Ovary (tissue), 9 donors: Measurements from ENCODE around the gene RCN1. TPM values are rescaled to one million over a fixed set of nuclear protein-coding genes. Genes with fewer than 3 reads are reported as not detected.

Experiments used
- DNase-seq, 5 donors: peaks; one replicate each; pipeline ENCODE4 v3.0.0-alpha.2; 2019 to 2020
- H3K27ac ChIP-seq, 2 donors: fragments of 200-600 bp; one replicate each; pipeline versions ENCODE4 v1.5.1 to v1.8.0; 2019 to 2022
- H3K27me3 ChIP-seq: fragments of 200-600 bp; one replicate; pipeline ENCODE4 v1.8.0; 2022
- H3K36me3 ChIP-seq: fragments of 200-600 bp; sonication (generic); one replicate; pipeline ENCODE4 v1.5.1; 2019
- H3K4me1 ChIP-seq: one replicate; pipeline ENCODE4 v1.8.1; 2013; ENCODE audit warnings: mild to moderate bottlenecking, moderate library complexity; ENCODE audit not compliant: insufficient read depth
- H3K4me3 ChIP-seq: fragments of 200-600 bp; sonication (generic); one replicate; pipeline ENCODE4 v1.5.1; 2017
- H3K9me3 ChIP-seq, 2 donors: fragments of 200-600 bp in 1 of 2; sonication (generic) in 1 of 2; one replicate each; pipeline versions ENCODE4 v1.5.1 to v1.8.1; 2013 to 2019; ENCODE audit warnings: mild to moderate bottlenecking in 1 of 2, moderate library complexity in 1 of 2
- CTCF ChIP-seq, 3 donors: fragments of 450-650 bp in 2 of 3; fragments of 200-600 bp in 1 of 3; IDR thresholded peaks; one replicate each; pipeline versions ENCODE4 v1.5.1 to v1.8.0; 2016 to 2022; ENCODE audit warnings: antibody characterized with exemption in 3 of 3, mild to moderate bottlenecking in 1 of 3
- EP300 ChIP-seq: sonication (generic); formaldehyde crosslinking; IDR thresholded peaks from one replicate; pipeline ENCODE4 v1.6.1; 2017; ENCODE audit warnings: antibody characterized with exemption
- POLR2A ChIP-seq: fragments of 450-650 bp; IDR thresholded peaks from one replicate; pipeline ENCODE4 v1.6.1; 2017; ENCODE audit warnings: antibody characterized with exemption, mild to moderate bottlenecking, moderate library complexity
- WGBS, 3 donors: extraction: QIAGEN DNeasy Blood & Tissue Kit in 1 of 3; methylation state at CpG; one replicate each; pipeline versions ENCODE4 v1.1.5 to v1.1.7; 2013 to 2017; 5-methylcytosine and 5-hydroxymethylcytosine counted together
- intact Hi-C, 4 donors: fragments of 100-400 bp; cut with DNase I; formaldehyde crosslinking; loops; one replicate each; pipeline versions ENCODE4 v1.11.0 to v1.15.1; 2022 to 2023
- polyA plus RNA-seq, 2 donors: library from polyadenylated mRNA; stranded (reverse); fragments of 200-250 nt in 1 of 2; fragments of 350-450 nt in 1 of 2; fragmentation: Illumina TruSeq in 1 of 2; extraction: RNeasy Lipid Tissue Mini Kit (QIAGEN cat#74804) in 1 of 2; gene quantifications; one replicate each; pipeline ENCODE4 v1.2.3, GENCODE V29; 2013 to 2014
- small RNA-seq: library from RNA; depleted of rRNA; stranded (forward); fragments of <200 nt; gene quantifications from one replicate; pipeline ENCODE3, GENCODE V24; 2016
- total RNA-seq, 7 donors: library from RNA; depleted of rRNA in 2 of 7; stranded (reverse); fragments of >200 nt in 2 of 7; fragmentation: NEBNext Ultra II Directional in 3 of 7; extraction: Animal tissue kit (Norgen Biotek cat#: 25700) in 3 of 7; gene quantifications; one replicate each; pipeline versions ENCODE4 v1.1.0 to v1.2.4, GENCODE V29; 2016 to 2023
- donor health status: DM: no; HTN: no; CAD: no; lungs with moderate emphysema.
- donor health status: DM: no; HTN: no; CAD: no.
- donor health status: Bipolar disorder and iron deficiency.
- donor health status: DM: yes; HTN: yes; CAD: no.
- donor health status: DM: no; HTN: no; CAD: no.
- donor health status: DM: yes; HTN: yes; CAD: no.

RCN1 gene
- total and polyA plus RNA-seq, 9 donors = 49.7 to 221 (median 89.6) TPM

DNA sequence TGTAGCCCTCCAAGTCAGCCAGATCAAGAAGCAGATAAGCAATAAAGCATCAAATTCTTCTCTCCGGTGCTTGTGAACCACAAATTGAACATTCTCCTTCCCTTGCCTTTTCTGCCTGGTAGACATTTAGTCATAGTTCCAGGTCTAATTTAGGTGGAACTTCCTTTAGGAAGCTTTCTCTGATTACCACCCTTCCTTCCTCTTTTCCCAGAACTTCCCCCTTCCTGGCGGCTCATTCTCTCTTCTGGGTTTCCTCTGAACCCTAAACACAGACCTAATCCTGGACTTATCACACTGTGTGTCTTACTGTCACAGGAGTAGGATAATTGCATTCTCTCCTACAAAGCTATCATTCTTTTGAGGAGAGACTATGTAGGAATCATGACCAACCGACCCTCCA lies 61.9 kb downstream of the RCN1 start:
- no peaks in the 10 kb centered on the region for H3K36me3 ChIP-seq
- no peaks in the 10 kb centered on the region for H3K4me1 ChIP-seq
- DNase-seq = no peak
- H3K27ac ChIP-seq = no peak overlapping the region
- TF ChIP-seq CTCF (IDR thresholded peaks at IDR 0.05) (no peak), EP300 (no peak), POLR2A (no peak)
- intact Hi-C loops = no loop called here
- no peaks in the 10 kb centered on the region for H3K27me3 ChIP-seq
- H3K4me3 ChIP-seq = no peak overlapping the region
- H3K9me3 ChIP-seq = no peaks in the 10 kb centered on the region
- WGBS, 3 donors = 49 to 55% (median 50%) methylated on average over 3 of the region's 3 CpGs

DNA sequence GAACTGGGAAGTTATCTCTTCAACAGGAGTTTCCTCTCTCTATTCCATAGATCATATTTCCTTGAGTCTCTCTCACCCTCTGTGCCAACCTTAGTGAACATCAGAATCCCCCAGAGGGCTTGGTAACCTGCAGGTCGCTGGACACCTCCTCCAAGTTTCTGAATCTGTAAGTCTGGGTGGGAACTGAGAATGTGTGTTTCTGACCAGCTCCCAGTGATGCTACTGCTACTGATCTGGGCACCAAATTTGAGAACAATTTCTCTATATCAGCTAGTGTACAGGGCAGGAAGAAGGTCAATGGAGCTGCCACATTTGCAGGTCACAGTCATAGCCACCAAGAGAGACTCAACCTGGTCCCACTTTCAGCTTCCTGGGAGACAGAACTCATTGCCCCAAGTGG lies 62.9 kb downstream of the RCN1 start:
- DNase-seq = no peak
- H3K4me3 ChIP-seq = no peak overlapping the region
- 56 to 69% (median 67%) methylated on average over 1 of the region's 1 CpG for WGBS, 3 donors

GRCh38 chr11:32154275-32154674 lies 63.4 kb downstream of the RCN1 start:
- TF ChIP-seq POLR2A (no peak), EP300 (no peak), CTCF (IDR thresholded peaks at IDR 0.05) (no peak)
- DNase-seq = no peak
- 87 to 92% (median 88%) methylated on average over 2 of the region's 2 CpGs for WGBS, 3 donors
- no peaks in the 10 kb centered on the region for H3K27me3 ChIP-seq
- H3K4me1 ChIP-seq = no peaks in the 10 kb centered on the region
- intact Hi-C loops = no loop called here
- H3K4me3 ChIP-seq = no peak overlapping the region
- H3K27ac ChIP-seq = no peak overlapping the region
- H3K36me3 ChIP-seq = no peaks in the 10 kb centered on the region
- no peaks in the 10 kb centered on the region for H3K9me3 ChIP-seq

More for the DNA sequence above, 62.9 kb downstream of the RCN1 start:
- Histone ChIP-seq H3K27ac (no peak overlapping the region), H3K36me3 (no peaks in the 10 kb centered on the region), H3K4me1 (no peaks in the 10 kb centered on the region), H3K27me3 (no peaks in the 10 kb centered on the region), H3K9me3 (no peaks in the 10 kb centered on the region)
- intact Hi-C loops = no loop called here
- TF ChIP-seq CTCF (IDR thresholded peaks at IDR 0.05) (no peak), POLR2A (no peak), EP300 (no peak)

Small RNAs within 50 kb of the gene (small RNA-seq; reads per million reads assigned to genes)
- gene RF00012 = not detected
